Left lung (tissue), 10 donors: ENCODE results near the gene MCUB. TPM values are rescaled to one million over a fixed set of nuclear protein-coding genes. Genes with fewer than 3 reads are reported as not detected.
"Not testable (repeated sequence)": the region's sequence is repeated elsewhere in the genome, so short reads cannot be mapped to it uniquely, and the experiment has no call there.

ENCODE experiments used
- ATAC-seq: fragments of 200-7000 bp; cut with Tn5 transposase; one replicate; pipeline ENCODE4 v1.9.1; 2020; ENCODE audit warnings: moderate library complexity
- DNase-seq, 4 donors: peaks; one replicate each; pipeline ENCODE4 v3.0.0-alpha.2; 2013 to 2020
- H3K27ac ChIP-seq, 2 donors: fragments of 200-600 bp; sonication (generic) in 1 of 2; one replicate each; pipeline versions ENCODE4 v1.5.0 to v1.8.0; 2020 to 2021
- H3K27me3 ChIP-seq, 2 donors: fragments of 200-600 bp; sonication (generic) in 1 of 2; one replicate each; pipeline versions ENCODE4 v1.5.0 to v1.8.0; 2020 to 2021
- H3K36me3 ChIP-seq, 2 donors: fragments of 200-600 bp; sonication (generic) in 1 of 2; one replicate each; pipeline versions ENCODE4 v1.5.0 to v1.8.0; 2020 to 2021
- H3K4me1 ChIP-seq, 2 donors: fragments of 200-600 bp; one replicate each; pipeline ENCODE4 v1.8.0; 2021
- H3K4me3 ChIP-seq, 2 donors: fragments of 200-600 bp; sonication (generic) in 1 of 2; one replicate each; pipeline versions ENCODE4 v1.5.0 to v1.8.0; 2020 to 2021; ENCODE audit warnings: mild to moderate bottlenecking in 1 of 2
- H3K9me3 ChIP-seq, 2 donors: fragments of 200-600 bp; sonication (generic) in 1 of 2; one replicate each; pipeline versions ENCODE4 v1.5.0 to v1.8.0; 2020 to 2021
- intact Hi-C, 2 donors: fragments of 100-400 bp; cut with DNase I; formaldehyde crosslinking; loops; one replicate each; pipeline versions ENCODE4 v1.11.2 to v1.14.2; 2022
- polyA plus RNA-seq, 6 donors: library from polyadenylated mRNA; unstranded; fragments of 120-200 nt; gene quantifications; one replicate each; pipeline ENCODE4 v1.2.1, GENCODE V29; 2013; ENCODE audit not compliant: insufficient read length in 6 of 6
- total RNA-seq, 2 donors: library from RNA; stranded (reverse); fragmentation: NEBNext Ultra II Directional; extraction: Animal tissue kit (Norgen Biotek cat#: 25700); gene quantifications; one replicate each; pipeline ENCODE4 v1.2.1, GENCODE V29; 2021
- TF ChIP-seq, protein P1 (sequence below), 2 donors: fragments of 200-600 bp; sonication (generic) in 1 of 2; IDR thresholded peaks; one replicate each; pipeline versions ENCODE4 v1.5.0 to v1.8.0; 2021; ENCODE audit warnings: antibody characterized with exemption in 2 of 2
- donor health status: DM: no; HTN: yes; CAD: no.
- donor health status: DM: no; HTN: no; CAD: no.

MCUB gene
- total and polyA plus RNA-seq, 8 donors, result 5.3 to 28.2 (median 6.2) TPM

DNA sequence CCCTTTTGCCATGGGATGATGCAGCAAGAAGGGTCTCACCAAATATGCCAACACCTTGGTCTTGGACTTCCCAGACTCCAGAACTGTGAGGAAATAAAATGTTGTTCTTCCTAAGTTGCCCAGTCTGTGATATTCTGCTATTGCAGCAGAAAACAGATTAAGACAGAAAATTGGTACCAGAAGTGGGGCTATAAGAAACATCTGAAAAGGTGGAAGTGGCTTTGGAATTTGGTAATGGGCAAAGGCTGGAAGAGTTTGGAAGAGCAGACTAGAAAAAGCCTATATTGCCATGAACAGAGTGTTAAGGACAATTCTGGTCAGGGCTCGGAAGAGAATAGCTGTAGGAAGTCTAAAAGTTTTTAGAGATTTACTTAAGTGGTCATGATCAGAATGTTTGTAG is 115.8 kb downstream of the MCUB start:
- intact Hi-C loops, result no loop called here
- no peaks in the 10 kb centered on the region for H3K9me3 ChIP-seq
- H3K27ac ChIP-seq, result no peak overlapping the region
- H3K27me3 ChIP-seq, result no peaks in the 10 kb centered on the region
- H3K36me3 ChIP-seq, result no peaks in the 10 kb centered on the region
- H3K4me3 ChIP-seq, result no peak overlapping the region
- TF ChIP-seq, protein P1, sequence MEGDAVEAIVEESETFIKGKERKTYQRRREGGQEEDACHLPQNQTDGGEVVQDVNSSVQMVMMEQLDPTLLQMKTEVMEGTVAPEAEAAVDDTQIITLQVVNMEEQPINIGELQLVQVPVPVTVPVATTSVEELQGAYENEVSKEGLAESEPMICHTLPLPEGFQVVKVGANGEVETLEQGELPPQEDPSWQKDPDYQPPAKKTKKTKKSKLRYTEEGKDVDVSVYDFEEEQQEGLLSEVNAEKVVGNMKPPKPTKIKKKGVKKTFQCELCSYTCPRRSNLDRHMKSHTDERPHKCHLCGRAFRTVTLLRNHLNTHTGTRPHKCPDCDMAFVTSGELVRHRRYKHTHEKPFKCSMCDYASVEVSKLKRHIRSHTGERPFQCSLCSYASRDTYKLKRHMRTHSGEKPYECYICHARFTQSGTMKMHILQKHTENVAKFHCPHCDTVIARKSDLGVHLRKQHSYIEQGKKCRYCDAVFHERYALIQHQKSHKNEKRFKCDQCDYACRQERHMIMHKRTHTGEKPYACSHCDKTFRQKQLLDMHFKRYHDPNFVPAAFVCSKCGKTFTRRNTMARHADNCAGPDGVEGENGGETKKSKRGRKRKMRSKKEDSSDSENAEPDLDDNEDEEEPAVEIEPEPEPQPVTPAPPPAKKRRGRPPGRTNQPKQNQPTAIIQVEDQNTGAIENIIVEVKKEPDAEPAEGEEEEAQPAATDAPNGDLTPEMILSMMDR (IDR thresholded peaks at IDR 0.05), result no peak
- DNase-seq, result no peak
- no peaks in the 10 kb centered on the region for H3K4me1 ChIP-seq
- ATAC-seq, result no peak

DNA sequence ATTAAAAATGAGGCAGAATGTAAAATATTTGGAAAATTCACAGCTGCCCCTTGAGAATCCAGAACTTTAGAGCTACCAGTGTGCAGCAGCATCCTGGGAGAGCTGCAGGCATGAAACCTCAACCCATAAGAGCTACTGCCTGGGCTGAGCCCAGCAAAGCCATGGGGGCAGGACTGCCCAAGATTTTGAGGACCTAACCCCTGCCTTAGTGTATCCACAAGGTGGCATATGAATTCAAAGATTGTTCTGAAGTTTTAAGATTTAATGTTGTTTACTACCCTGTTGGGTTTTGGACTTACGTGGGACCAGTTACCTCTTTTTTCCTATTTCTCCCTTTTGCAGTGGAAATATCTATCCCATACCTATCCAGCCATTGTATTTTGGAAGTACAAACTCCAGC is 116.8 kb downstream of the MCUB start:
- H3K4me3 ChIP-seq, result no peak overlapping the region
- ATAC-seq, result no peak
- TF ChIP-seq, protein P1 (IDR thresholded peaks at IDR 0.05), result no peak
- H3K4me1 ChIP-seq, result no peaks in the 10 kb centered on the region
- no peaks in the 10 kb centered on the region for H3K36me3 ChIP-seq
- no peaks in the 10 kb centered on the region for H3K27me3 ChIP-seq
- no peak overlapping the region for H3K27ac ChIP-seq
- intact Hi-C loops, result no loop called here
- DNase-seq, result no peak
- H3K9me3 ChIP-seq, result no peaks in the 10 kb centered on the region

DNA sequence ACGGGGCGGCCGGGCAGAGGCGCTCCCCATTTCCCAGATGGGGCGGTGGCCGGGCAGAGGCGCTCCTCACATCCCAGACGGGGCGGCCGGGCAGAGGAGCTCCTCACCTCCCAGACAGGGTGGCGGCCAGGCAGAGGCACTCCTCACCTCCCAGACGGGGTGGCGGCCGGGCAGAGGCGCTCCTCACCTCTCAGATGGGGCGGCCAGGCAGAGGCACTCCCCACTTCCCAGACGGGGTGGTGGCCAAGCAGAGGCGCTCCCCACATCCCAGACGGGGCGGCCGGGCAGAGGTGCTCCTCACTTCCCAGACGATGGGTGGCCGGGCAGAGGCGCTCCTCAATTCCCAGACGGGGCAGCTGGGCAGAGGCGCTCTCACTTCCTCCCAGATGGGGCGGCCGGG is 118.4 kb downstream of the MCUB start:
- H3K27ac ChIP-seq, intact Hi-C loops, H3K36me3 ChIP-seq, H3K4me1 ChIP-seq, ATAC-seq, H3K9me3 ChIP-seq, H3K4me3 ChIP-seq, H3K27me3 ChIP-seq: not testable (repeated sequence)
- DNase-seq, result peak in 1 of 4 donors; percentile 78

DNA sequence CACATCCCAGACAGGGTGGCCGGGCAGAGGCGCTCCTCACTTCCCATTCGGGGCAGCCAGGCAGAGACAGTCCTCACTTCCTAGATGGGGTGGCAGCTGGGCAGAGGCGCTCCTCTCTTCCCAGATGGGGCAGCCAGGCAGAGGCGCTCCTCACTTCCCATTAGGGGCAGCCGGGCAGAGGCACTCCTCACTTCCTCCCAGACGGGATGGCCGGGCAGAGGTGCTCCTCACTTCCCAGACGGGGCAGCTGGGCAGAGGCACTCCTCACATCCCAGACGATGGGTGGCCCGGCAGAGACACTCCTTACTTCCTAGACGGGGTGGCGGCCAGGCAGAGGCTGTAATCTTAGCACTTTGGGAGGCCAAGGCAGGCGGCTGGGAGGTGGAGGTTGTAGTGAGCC is 118.9 kb downstream of the MCUB start:
- DNase-seq, result peak in 1 of 4 donors; percentile 60
- H3K4me1 ChIP-seq, intact Hi-C loops, H3K4me3 ChIP-seq, ATAC-seq, H3K36me3 ChIP-seq, H3K27ac ChIP-seq, H3K27me3 ChIP-seq, H3K9me3 ChIP-seq: not testable (repeated sequence)

DNA sequence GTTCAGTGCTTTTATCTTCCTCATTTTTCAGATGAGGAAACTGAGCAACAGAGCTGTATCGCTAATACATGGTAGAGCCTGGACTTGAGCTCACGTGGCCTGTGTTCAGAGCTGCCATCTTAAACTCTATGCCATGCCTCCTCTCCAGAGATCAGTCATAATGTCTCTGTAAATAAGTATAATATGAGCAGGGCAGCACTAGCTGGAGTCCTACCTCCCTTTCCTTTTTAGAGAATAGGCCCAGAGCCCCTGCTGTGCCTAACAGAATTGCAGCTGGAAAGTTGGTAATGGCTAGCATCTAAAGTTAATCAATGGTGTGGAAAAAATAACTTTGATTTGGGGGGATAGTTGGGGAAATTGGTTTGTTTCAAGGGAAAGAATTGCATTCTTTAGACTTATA is 122.8 kb downstream of the MCUB start:
- Histone ChIP-seq H3K4me3 (no peak overlapping the region), H3K4me1 (no peaks in the 10 kb centered on the region), H3K9me3 (no peaks in the 10 kb centered on the region), H3K27ac (no peak overlapping the region), H3K27me3 (no peaks in the 10 kb centered on the region), H3K36me3 (peaks cover 0 to 30% of the 10 kb centered on the region in 2 donors)
- DNase-seq (no peak), ATAC-seq (no peak)
- intact Hi-C loops, result no loop called here
- TF ChIP-seq, protein P1 (IDR thresholded peaks at IDR 0.05), result no peak

DNA sequence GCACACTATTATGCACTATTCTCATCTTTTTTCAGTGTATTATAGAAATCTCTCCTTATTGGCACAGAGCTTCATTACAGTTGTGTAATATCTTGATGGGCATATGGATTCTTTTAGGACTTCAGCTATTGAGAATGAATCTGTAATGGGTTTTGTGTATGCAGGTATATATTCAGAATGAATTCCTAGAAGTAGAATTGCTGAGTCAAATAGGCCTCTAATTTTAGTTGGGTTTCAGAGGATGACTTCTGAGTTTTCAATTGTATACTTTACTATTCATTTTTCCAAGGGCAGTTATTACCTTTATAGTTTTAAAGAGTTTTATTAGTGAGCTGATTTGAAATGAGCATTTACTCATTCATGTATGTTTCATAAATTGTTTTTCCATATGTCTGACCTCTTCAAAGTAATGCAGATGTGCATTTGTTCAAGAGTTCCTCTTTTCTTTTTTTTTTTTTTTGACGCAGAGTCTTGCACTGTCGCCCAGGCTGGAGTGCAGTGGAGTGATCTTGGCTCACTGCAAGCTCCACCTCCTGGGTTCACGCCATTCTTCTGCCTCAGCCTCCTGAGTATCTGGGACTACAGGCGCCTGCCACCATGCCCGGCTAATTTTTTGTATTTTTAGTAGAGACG is 123.7 kb downstream of the MCUB start:
- DNase-seq, result no peak
- H3K4me1 ChIP-seq, result no peaks in the 10 kb centered on the region
- H3K9me3 ChIP-seq, result no peaks in the 10 kb centered on the region
- no peaks in the 10 kb centered on the region for H3K27me3 ChIP-seq
- TF ChIP-seq, protein P1 (IDR thresholded peaks at IDR 0.05), result no peak
- intact Hi-C loops, result no loop called here
- no peak overlapping the region for H3K27ac ChIP-seq
- peaks cover 0 to 35% of the 10 kb centered on the region in 2 donors for H3K36me3 ChIP-seq
- no peak for ATAC-seq
- no peak overlapping the region for H3K4me3 ChIP-seq
